B cell (primary cell): ENCODE data around the gene SYT11. TPM values are rescaled to one million over a fixed set of nuclear protein-coding genes. Genes with fewer than 3 reads are reported as not detected.

Experiments used
- ATAC-seq: fragments of 200-7000 bp; cut with Tn5 transposase; one replicate; pipeline ENCODE4 v1.10.0; 2021; ENCODE audit warnings: low read depth, mild to moderate bottlenecking, moderate number of reproducible peaks, moderate library complexity
- CTCF ChIA-PET: fragments of 350-600 bp; sonication (Branson Sonifier 250); formaldehyde crosslinking; loops from one replicate; lab custom pipeline; 2021; ENCODE audit warnings: antibody characterized with exemption, inconsistent platforms; lab: Charles Lee
- POLR2A ChIA-PET: fragments of 350-600 bp; sonication (Branson Sonifier 250); formaldehyde crosslinking; loops from one replicate; lab custom pipeline; 2021; ENCODE audit warnings: antibody characterized with exemption; lab: Charles Lee
- DNase-seq: peaks from one replicate; pipeline ENCODE4 v3.0.0; 2013
- H2AFZ ChIP-seq: 2 replicates; pipeline ENCODE4 v1.6.1; 2012; ENCODE audit warnings: mild to moderate bottlenecking, low read depth, low read length; ENCODE audit not compliant: insufficient read depth, poor library complexity, severe bottlenecking
- H3K27ac ChIP-seq, 2 donors: 1 replicate in 1 of 2; 2 replicates in 1 of 2; pipeline ENCODE4 v1.5.1; 2012 to 2013; ENCODE audit warnings: low read length in 2 of 2, mild to moderate bottlenecking in 2 of 2, moderate library complexity in 1 of 2
- H3K27me3 ChIP-seq, 4 experiments: fragments of 200-600 bp in 1 of 4; sonication (generic) in 1 of 4; replicated peaks in 1 of 4; 1 replicate in 2 of 4; 2 replicates in 2 of 4; pipeline versions ENCODE4 v1.6.1 to v1.7.0; 2013 to 2016; ENCODE audit warnings: low read length in 3 of 4, mild to moderate bottlenecking in 2 of 4, mixed read lengths in 1 of 4, moderate library complexity in 1 of 4; ENCODE audit not compliant: insufficient read depth in 4 of 4, control insufficient read depth in 3 of 4; ENCODE audit errors: control extremely low read depth in 1 of 4
- H3K36me3 ChIP-seq, 2 experiments: replicated peaks in 1 of 2; 1 replicate in 1 of 2; 2 replicates in 1 of 2; pipeline versions ENCODE4 v1.6.1 to v1.7.1; 2013; ENCODE audit warnings: low read length in 1 of 2; ENCODE audit not compliant: insufficient read depth in 2 of 2, control insufficient read depth in 1 of 2; ENCODE audit errors: control extremely low read depth in 1 of 2, extremely low read depth in 1 of 2
- H3K4me1 ChIP-seq, 2 donors: fragments of 200-600 bp in 1 of 2; sonication (generic) in 1 of 2; 1 replicate in 1 of 2; 2 replicates in 1 of 2; pipeline versions ENCODE4 v1.5.1 to v1.6.1; 2013 to 2017; ENCODE audit warnings: low read length in 2 of 2; ENCODE audit not compliant: control insufficient read depth in 2 of 2, insufficient read depth in 2 of 2
- H3K4me2 ChIP-seq: replicated peaks from 2 replicates; pipeline ENCODE3; 2012; ENCODE audit warnings: mild to moderate bottlenecking, low read depth, low read length; ENCODE audit not compliant: poor library complexity, severe bottlenecking
- H3K4me3 ChIP-seq, 5 experiments: fragments of 200-600 bp in 1 of 5; sonication (generic) in 1 of 5; 1 replicate in 3 of 5; 2 replicates in 2 of 5; pipeline versions ENCODE4 v1.5.1 to v1.7.0; 2011 to 2016; ENCODE audit warnings: low read length in 4 of 5, mild to moderate bottlenecking in 4 of 5, low read depth in 2 of 5, control low read depth in 1 of 5, moderate library complexity in 1 of 5; ENCODE audit not compliant: insufficient read depth in 1 of 5; ENCODE audit errors: control extremely low read depth in 1 of 5, extremely low read depth in 1 of 5
- H3K79me2 ChIP-seq: fragments of 200-600 bp; sonication (generic); one replicate; pipeline ENCODE4 v1.6.0; 2016; ENCODE audit warnings: low read length; ENCODE audit not compliant: control insufficient read depth, insufficient read depth
- H3K9ac ChIP-seq: fragments of 200-600 bp; sonication (generic); 2 replicates; pipeline ENCODE4 v1.6.1; 2017; ENCODE audit warnings: mild to moderate bottlenecking, low read length, moderate library complexity
- H3K9me3 ChIP-seq, 3 donors: one replicate each; pipeline versions ENCODE4 v1.6.1 to v1.7.1; 2013; ENCODE audit warnings: low read length in 2 of 3; ENCODE audit not compliant: control insufficient read depth in 2 of 3, insufficient read depth in 1 of 3; ENCODE audit errors: control extremely low read depth in 1 of 3
- H4K20me1 ChIP-seq: 2 replicates; pipeline ENCODE4 v1.6.0; 2012; ENCODE audit warnings: mild to moderate bottlenecking, low read length; ENCODE audit not compliant: insufficient read depth, control insufficient read depth, poor library complexity, severe bottlenecking
- H3K27ac Mint-ChIP-seq: one replicate; pipeline ENCODE4 v1.8.0; 2021; ENCODE audit warnings: mixed read lengths
- H3K27me3 Mint-ChIP-seq: one replicate; pipeline ENCODE4 v1.8.0; 2021; ENCODE audit warnings: mixed read lengths
- H3K4me1 Mint-ChIP-seq: one replicate; pipeline ENCODE4 v1.8.0; 2021; ENCODE audit warnings: mixed read lengths
- H3K4me3 Mint-ChIP-seq: one replicate; pipeline ENCODE4 v1.8.0; 2021; ENCODE audit warnings: mixed read lengths
- H3K9me3 Mint-ChIP-seq: one replicate; pipeline ENCODE4 v1.8.0; 2022; ENCODE audit warnings: mixed read lengths; ENCODE audit not compliant: insufficient read depth
- EZH2 ChIP-seq: IDR thresholded peaks from 2 replicates; pipeline ENCODE4 v1.6.1; 2012; ENCODE audit warnings: borderline replicate concordance, low read depth, mild to moderate bottlenecking, moderate library complexity, low read length; ENCODE audit not compliant: insufficient read depth, poor library complexity, severe bottlenecking
- WGBS: methylation state at CpG from one replicate; pipeline ENCODE4 v1.1.5; 2013; ENCODE audit warnings: missing lambda C conversion rate; ENCODE audit not compliant: insufficient coverage; 5-methylcytosine and 5-hydroxymethylcytosine counted together
- intact Hi-C: fragments of 100-400 bp; cut with micrococcal nuclease; formaldehyde crosslinking; loops from one replicate; pipeline ENCODE4 v1.10.0; 2022
- polyA plus RNA-seq: library from polyadenylated mRNA; depleted of rRNA; stranded (reverse); fragments of >200 nt; gene quantifications from 2 replicates; pipeline ENCODE4 v1.2.3, GENCODE V29; 2012
- total RNA-seq, 2 donors: library from RNA; stranded (reverse); fragments of 120-200 nt in 1 of 2; gene quantifications; 1 replicate in 1 of 2; 2 replicates in 1 of 2; pipeline versions ENCODE4 v1.2.3 to v1.2.4, GENCODE V29; 2013 to 2022
- TF ChIP-seq, protein P1 (sequence below): fragments of 200-600 bp; IDR thresholded peaks from one replicate; pipeline ENCODE4 v1.8.0; 2022; ENCODE audit warnings: antibody characterized with exemption, mild to moderate bottlenecking

SYT11 gene
- total and polyA plus RNA-seq, 2 donors (not counting 1 experiment from before 2014, with no cell fraction given), result 1.8 to 6.6 TPM

DNA sequence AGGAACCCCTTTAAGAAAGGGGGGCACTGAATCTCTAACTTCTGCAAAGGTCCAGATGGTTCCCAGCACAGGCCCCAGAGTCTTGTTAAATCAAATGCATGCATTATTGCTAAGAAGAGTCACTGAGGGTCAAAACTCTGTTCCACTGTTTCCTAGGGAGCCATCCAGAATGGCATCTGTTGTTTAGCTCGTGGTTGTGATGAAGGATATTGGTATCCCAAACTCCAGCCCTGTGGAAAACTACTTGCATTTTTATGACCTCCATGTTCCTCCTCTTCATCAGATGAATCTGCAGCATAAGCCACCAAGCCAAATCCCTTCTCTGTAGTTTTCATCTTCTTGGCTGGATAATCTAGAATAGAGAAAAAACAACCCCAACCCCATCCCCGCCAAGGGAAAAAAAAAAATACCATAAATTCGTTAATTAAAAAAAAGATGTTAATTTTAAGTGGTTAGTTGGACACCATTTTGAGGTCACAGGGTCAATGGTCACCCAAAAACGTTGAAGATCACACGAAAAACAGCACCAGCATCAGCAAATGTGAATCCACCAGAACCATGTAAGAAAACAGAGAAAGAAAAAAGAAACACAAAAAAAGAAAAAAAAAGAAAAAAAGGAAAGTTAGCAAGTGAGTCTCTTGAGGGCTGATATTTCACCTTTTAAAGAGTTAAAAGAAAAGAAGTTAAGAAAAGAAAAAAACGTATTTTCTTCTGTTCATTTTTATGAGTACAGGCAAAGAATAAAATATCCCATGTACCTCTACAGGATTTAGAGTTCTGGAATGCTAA is 54.8 kb downstream of the SYT11 start:
- WGBS, result no CpG with 5 or more reads among the region's 6 CpGs
- H3K9me3 ChIP-seq, result no peaks in the 10 kb centered on the region
- H3K4me3 ChIP-seq, result no peak overlapping the region
- no peak overlapping the region for H3K27ac ChIP-seq
- H3K9me3 Mint-ChIP-seq, result no peaks in the 10 kb centered on the region
- H3K4me1 ChIP-seq, result peaks cover 14 to 16% of the 10 kb centered on the region in 2 donors
- H3K27me3 Mint-ChIP-seq, result no peaks in the 10 kb centered on the region
- POLR2A ChIA-PET, result interaction anchor here (0.7 kb wide), 1 partner anchor 65 kb away, joined by 3 read pairs; no protein-coding TSS in a partner anchor
- peaks cover 22% of the 10 kb centered on the region for H3K79me2 ChIP-seq
- H3K36me3 ChIP-seq, result peaks cover 29 to 59% of the 10 kb centered on the region in 2 experiments
- H2AFZ ChIP-seq, result no peak overlapping the region
- no peak for ATAC-seq
- no peak overlapping the region for H3K9ac ChIP-seq
- no peak for TF ChIP-seq EZH2
- TF ChIP-seq, protein P1, sequence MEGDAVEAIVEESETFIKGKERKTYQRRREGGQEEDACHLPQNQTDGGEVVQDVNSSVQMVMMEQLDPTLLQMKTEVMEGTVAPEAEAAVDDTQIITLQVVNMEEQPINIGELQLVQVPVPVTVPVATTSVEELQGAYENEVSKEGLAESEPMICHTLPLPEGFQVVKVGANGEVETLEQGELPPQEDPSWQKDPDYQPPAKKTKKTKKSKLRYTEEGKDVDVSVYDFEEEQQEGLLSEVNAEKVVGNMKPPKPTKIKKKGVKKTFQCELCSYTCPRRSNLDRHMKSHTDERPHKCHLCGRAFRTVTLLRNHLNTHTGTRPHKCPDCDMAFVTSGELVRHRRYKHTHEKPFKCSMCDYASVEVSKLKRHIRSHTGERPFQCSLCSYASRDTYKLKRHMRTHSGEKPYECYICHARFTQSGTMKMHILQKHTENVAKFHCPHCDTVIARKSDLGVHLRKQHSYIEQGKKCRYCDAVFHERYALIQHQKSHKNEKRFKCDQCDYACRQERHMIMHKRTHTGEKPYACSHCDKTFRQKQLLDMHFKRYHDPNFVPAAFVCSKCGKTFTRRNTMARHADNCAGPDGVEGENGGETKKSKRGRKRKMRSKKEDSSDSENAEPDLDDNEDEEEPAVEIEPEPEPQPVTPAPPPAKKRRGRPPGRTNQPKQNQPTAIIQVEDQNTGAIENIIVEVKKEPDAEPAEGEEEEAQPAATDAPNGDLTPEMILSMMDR, result no peak
- no peak for DNase-seq
- H3K4me2 ChIP-seq, result no peak overlapping the region
- H3K4me1 Mint-ChIP-seq, result peaks cover 23% of the 10 kb centered on the region
- CTCF ChIA-PET, result interaction anchor here (1.0 kb wide), 1 partner anchor 19 kb away, joined by 3 read pairs; no protein-coding TSS in a partner anchor
- H3K27me3 ChIP-seq, result no peaks in the 10 kb centered on the region
- no peaks in the 10 kb centered on the region for H4K20me1 ChIP-seq
- no peak overlapping the region for H3K4me3 Mint-ChIP-seq
- H3K27ac Mint-ChIP-seq, result no peak overlapping the region
- intact Hi-C loops, result no loop called here

DNA sequence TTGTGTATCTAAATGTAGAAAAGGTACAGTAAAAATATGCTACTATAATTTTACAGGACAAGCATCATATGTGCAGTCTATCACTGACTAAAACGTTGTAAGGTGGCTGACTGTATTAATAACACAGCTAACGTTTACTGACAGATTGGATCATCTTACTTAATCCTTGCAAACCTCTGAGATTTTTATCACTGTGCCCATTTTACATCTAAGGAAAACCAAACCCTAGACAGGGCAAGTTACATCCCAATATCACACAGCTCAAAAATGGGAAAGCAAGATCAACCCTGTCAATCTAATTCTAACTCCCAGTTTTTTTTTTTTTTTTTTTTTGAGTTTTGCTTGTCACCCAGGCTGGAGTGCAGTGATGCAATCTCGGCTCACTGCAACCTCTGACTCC is 59.3 kb downstream of the SYT11 start:
- ChIA-PET POLR2A (interaction anchor here (0.6 kb wide), 2 partner anchors 9 to 17 kb away, joined by 6 read pairs; no protein-coding TSS in a partner anchor), CTCF (interaction anchor here (0.5 to 1.5 kb wide), 2 partner anchors 71 to 389 kb away, joined by 4 to 5 read pairs; no protein-coding TSS in a partner anchor)
- Histone ChIP-seq H3K36me3 (peaks cover 44 to 84% of the 10 kb centered on the region in 2 experiments), H3K79me2 (no peaks in the 10 kb centered on the region), H2AFZ (no peak overlapping the region), H3K9ac (no peak overlapping the region), H3K9me3 (no peaks in the 10 kb centered on the region), H3K4me1 (no peaks in the 10 kb centered on the region), H3K27me3 (no peaks in the 10 kb centered on the region), H3K27ac (no peak overlapping the region), H3K4me3 (no peak overlapping the region), H4K20me1 (peaks cover 5% of the 10 kb centered on the region), H3K4me2 (no peak overlapping the region)
- TF ChIP-seq, protein P1, result no peak
- TF ChIP-seq EZH2, result no peak
- H3K27me3 Mint-ChIP-seq, result no peaks in the 10 kb centered on the region
- DNase-seq (no peak), ATAC-seq (no peak)
- no peaks in the 10 kb centered on the region for H3K9me3 Mint-ChIP-seq
- H3K27ac Mint-ChIP-seq, result no peak overlapping the region
- intact Hi-C loops, result no loop called here
- no peak overlapping the region for H3K4me3 Mint-ChIP-seq
- no peaks in the 10 kb centered on the region for H3K4me1 Mint-ChIP-seq
- 83% methylated on average over 1 of the region's 3 CpGs for WGBS
